OCI-LY7 (cell line): Measurements from ENCODE around the gene TEX2. TPM values are rescaled to one million over a fixed set of nuclear protein-coding genes. Genes with fewer than 3 reads are reported as not detected.
"Not testable (repeated sequence)": the region's sequence is repeated elsewhere in the genome, so short reads cannot be mapped to it uniquely, and the experiment has no call there.

Source experiments
- BruUV-seq: library from RNA; stranded (reverse); fragments of 400-500 nt; replicated peaks from 2 replicates; lab custom pipeline; 2021; lab: Mats Ljungman, UMichigan
- CTCF ChIA-PET: fragments of 300-600 bp; sonication (Branson Sonifier 250); formaldehyde crosslinking; loops from one replicate; lab custom pipeline; 2022; ENCODE audit warnings: antibody characterized with exemption; ENCODE audit not compliant: unreplicated experiment; lab: Charles Lee
- POLR2A ChIA-PET: fragments of 300-600 bp; sonication (Branson Sonifier 250); formaldehyde crosslinking; loops from one replicate; lab custom pipeline; 2022; ENCODE audit warnings: antibody characterized with exemption; lab: Charles Lee
- DNase-seq: peaks from one replicate; pipeline ENCODE4 v3.0.0-alpha.2; 2015; ENCODE audit warnings: low spot score
- H2AFZ ChIP-seq: fragments of 200-600 bp; sonication (generic), shearing (Covaris generic); 2 replicates; pipeline ENCODE4 v1.6.1; 2014; ENCODE audit warnings: mild to moderate bottlenecking, antibody characterized with exemption, low read length, moderate library complexity
- H3K27ac ChIP-seq: fragments of 200-600 bp; sonication (generic); 2 replicates; pipeline ENCODE4 v1.5.1; 2014; ENCODE audit warnings: mixed run types, low read depth, mild to moderate bottlenecking, moderate library complexity, low read length, inconsistent platforms; ENCODE audit not compliant: poor library complexity, severe bottlenecking
- H3K36me3 ChIP-seq: fragments of 200-600 bp; sonication (generic); 2 replicates; pipeline ENCODE4 v1.6.1; 2014; ENCODE audit warnings: mild to moderate bottlenecking, antibody characterized with exemption, low read length, moderate library complexity, mixed read lengths; ENCODE audit not compliant: insufficient read depth
- H3K4me1 ChIP-seq: fragments of 200-600 bp; sonication (generic); 2 replicates; pipeline ENCODE4 v1.5.1; 2014; ENCODE audit warnings: mild to moderate bottlenecking, low read length; ENCODE audit not compliant: insufficient read depth, poor library complexity, severe bottlenecking
- H3K4me2 ChIP-seq: fragments of 200-600 bp; sonication (generic); 2 replicates; pipeline ENCODE4 v1.6.1; 2014; ENCODE audit warnings: mild to moderate bottlenecking, low read length
- H3K4me3 ChIP-seq: fragments of 200-600 bp; sonication (generic); 2 replicates; pipeline ENCODE4 v1.5.1; 2014; ENCODE audit warnings: mild to moderate bottlenecking, low read depth, low read length; ENCODE audit not compliant: poor library complexity, severe bottlenecking
- H3K79me2 ChIP-seq: fragments of 200-600 bp; sonication (generic); 2 replicates; pipeline ENCODE4 v1.6.1; 2016; ENCODE audit warnings: low read depth, mild to moderate bottlenecking, low read length, moderate library complexity, mixed read lengths; ENCODE audit not compliant: insufficient read depth
- H3K9me2 ChIP-seq: fragments of 200-600 bp; sonication (generic); 2 replicates; pipeline ENCODE4 v1.6.1; 2016; ENCODE audit warnings: mild to moderate bottlenecking, low read length, mixed read lengths; ENCODE audit not compliant: insufficient read depth
- H3K9me3 ChIP-seq: fragments of 200-600 bp; sonication (generic); 2 replicates; pipeline ENCODE4 v1.6.1; 2014; ENCODE audit warnings: mild to moderate bottlenecking, mixed run types, low read length, mixed read lengths
- H4K20me1 ChIP-seq: fragments of 200-600 bp; sonication (generic); 2 replicates; pipeline ENCODE4 v1.6.1; 2014; ENCODE audit warnings: mild to moderate bottlenecking, antibody characterized with exemption, low read length, moderate library complexity, mixed read lengths; ENCODE audit not compliant: insufficient read depth
- CTCF ChIP-seq: fragments of 200-600 bp; sonication (generic); conservative IDR thresholded peaks from 2 replicates; pipeline ENCODE4 v1.5.1; 2014; ENCODE audit warnings: mild to moderate bottlenecking, antibody characterized with exemption, low read length, moderate library complexity, mixed read lengths
- EZH2phosphoT487 ChIP-seq: fragments of 200-600 bp; sonication (generic); IDR thresholded peaks from 2 replicates; pipeline ENCODE4 v1.6.1; 2018; ENCODE audit warnings: low read depth, borderline replicate concordance, mild to moderate bottlenecking, mixed run types, antibody characterized with exemption, low read length, moderate library complexity, mixed read lengths
- intact Hi-C: fragments of 100-400 bp; cut with micrococcal nuclease; formaldehyde crosslinking; loops from one replicate; pipeline ENCODE4 v1.10.0; 2022; ENCODE audit not compliant: unreplicated experiment
- total RNA-seq, 2 experiments: library from RNA; depleted of rRNA in 1 of 2; stranded (reverse); fragments of >200 nt in 1 of 2; shearing (Covaris generic) in 1 of 2; gene quantifications; 2 replicates each; pipeline ENCODE4 v1.2.3, GENCODE V29; 2014 to 2022

The TEX2 gene
- total RNA-seq, 2 experiments from 2014 or later: 7.4 to 12.4 TPM

GRCh38 chr17:64124609-64125008 lies 138.5 kb downstream of the TEX2 start:
- Histone ChIP-seq H3K9me3 (no peaks in the 10 kb centered on the region), H3K4me3 (no peak overlapping the region), H3K27ac (no peak overlapping the region), H2AFZ (no peak overlapping the region), H3K36me3 (peaks cover 27% of the 10 kb centered on the region), H3K79me2 (peaks cover 87% of the 10 kb centered on the region), H4K20me1 (peaks cover 8% of the 10 kb centered on the region; the same call in 1 of the 2 replicates), H3K4me2 (no peak overlapping the region), H3K4me1 (peaks cover 53% of the 10 kb centered on the region), H3K9me2 (no peaks in the 10 kb centered on the region)
- ChIA-PET CTCF (no interaction called here), POLR2A (interaction anchor here (0.5 to 1.5 kb wide), 5 partner anchors 20 to 98 kb away, joined by 3 to 4 read pairs (median 3); no protein-coding TSS in a partner anchor)
- no peak for TF ChIP-seq CTCF
- TF ChIP-seq EZH2phosphoT487: no peak
- BruUV-seq: no TSS peak
- intact Hi-C loops: no loop called here
- DNase-seq: no peak

- BruUV-seq: no TSS peak
- H3K36me3 ChIP-seq: peaks cover 27% of the 10 kb centered on the region
- H3K9me3 ChIP-seq: no peaks in the 10 kb centered on the region
- ChIA-PET CTCF (no interaction called here), POLR2A (interaction anchor here (0.6 to 1.5 kb wide), 4 partner anchors 17 to 198 kb away, joined by 3 to 5 read pairs (median 4); no protein-coding TSS in a partner anchor)
- DNase-seq: no peak
- no peak overlapping the region for H3K27ac ChIP-seq
- no peak overlapping the region for H3K4me2 ChIP-seq
- peaks cover 78% of the 10 kb centered on the region for H3K79me2 ChIP-seq
- H2AFZ ChIP-seq: no peak overlapping the region
- peaks cover 50% of the 10 kb centered on the region for H3K4me1 ChIP-seq
- H3K9me2 ChIP-seq: no peaks in the 10 kb centered on the region
- no peak overlapping the region for H3K4me3 ChIP-seq
- no peaks in the 10 kb centered on the region; the same call in 1 of the 2 replicates for H4K20me1 ChIP-seq
- TF ChIP-seq CTCF: no peak
- intact Hi-C loops: no loop called here
Measured at GRCh38 chr17:64123114-64123513, 139.9 kb downstream of the TEX2 start.

DNA sequence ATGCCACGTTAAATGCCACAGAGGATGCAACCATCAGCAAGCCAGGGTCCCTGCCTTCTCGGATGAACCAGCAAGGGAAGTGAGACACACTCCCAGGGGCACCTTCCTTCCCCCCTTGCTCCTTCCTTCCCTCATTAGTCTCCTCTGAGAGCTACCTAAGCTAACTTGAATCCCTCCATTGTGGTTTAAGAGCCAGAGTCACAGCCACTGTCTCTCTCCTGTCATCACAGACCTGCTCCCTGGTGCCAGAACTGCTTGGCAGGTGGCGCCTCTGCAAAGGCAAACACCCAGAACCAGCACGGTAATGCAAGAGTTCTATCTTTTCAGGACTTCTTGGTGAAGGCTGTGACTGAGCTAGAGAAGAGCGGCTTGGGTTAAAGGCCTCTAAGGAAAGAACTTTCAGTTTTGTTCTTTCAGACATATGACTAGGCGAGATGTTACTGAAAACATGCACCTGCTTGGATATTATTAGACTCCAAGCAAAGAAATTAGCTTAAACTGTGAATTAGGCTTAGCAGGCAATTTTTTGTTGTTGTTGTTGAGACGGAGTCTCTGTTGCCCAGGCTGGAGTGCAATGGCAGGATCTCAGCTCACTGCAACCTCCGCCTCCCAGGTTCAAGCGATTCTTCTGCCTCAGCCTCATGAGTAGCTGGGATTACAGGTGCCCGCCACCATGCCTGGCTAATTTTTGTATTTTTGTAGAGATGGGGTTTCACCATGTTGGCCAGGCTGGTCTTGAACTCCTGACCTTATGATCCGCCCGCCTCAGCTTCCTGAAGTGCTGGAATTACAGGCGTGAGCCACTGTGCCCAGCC lies 141.9 kb downstream of the TEX2 start:
- peak overlapping the region; percentile 51 for H3K27ac ChIP-seq
- H3K36me3 ChIP-seq: peaks cover 27% of the 10 kb centered on the region
- intact Hi-C loops: loop anchor here (2.0 kb wide), 2 partner anchors 14 to 46 kb away; no protein-coding TSS in a partner anchor
- not testable (repeated sequence) for H2AFZ ChIP-seq, H3K9me2 ChIP-seq, BruUV-seq, H4K20me1 ChIP-seq, H3K9me3 ChIP-seq
- ChIA-PET POLR2A (interaction anchor here (0.7 to 1.7 kb wide), 10 partner anchors 9 to 276 kb away, joined by 3 to 9 read pairs (median 4); partner anchors contain the start of gene ERN1), CTCF (interaction anchor here (0.6 kb wide), 1 partner anchor 206 kb away, joined by 3 read pairs; no protein-coding TSS in a partner anchor)
- peak; percentile 76 for DNase-seq
- TF ChIP-seq CTCF: peak; percentile 56; the same call in 1 of the 2 replicates
- H3K4me2 ChIP-seq: peak overlapping the region; percentile 54
- peaks cover 35% of the 10 kb centered on the region for H3K4me1 ChIP-seq
- peaks cover 60% of the 10 kb centered on the region; the same call in 1 of the 2 replicates for H3K79me2 ChIP-seq
- H3K4me3 ChIP-seq: peak overlapping the region; percentile 20
